ENCODE measurements around the gene ASB2. TPM values are rescaled to one million over a fixed set of nuclear protein-coding genes. Genes with fewer than 3 reads are reported as not detected.

ASB2 gene
- total RNA-seq, 1 experiment from 2014 or later: 0.35 TPM

GRCh38 chr14:93965946-93966474 is 10.4 kb downstream of the ASB2 start:
- H2AFZ ChIP-seq (ENCODE audit: low read length): no peak overlapping the region
- no peak overlapping the region for H3K4me3 Mint-ChIP-seq
- H3K56ac ChIP-seq (ENCODE audit: insufficient read length, low read depth, low read length): no peak overlapping the region
- H3K27ac Mint-ChIP-seq: no peak overlapping the region
- H3K79me2 ChIP-seq (ENCODE audit: insufficient read depth, low read length): no peaks in the 10 kb centered on the region
- no peak overlapping the region for H3K27ac ChIP-seq (ENCODE audit: insufficient read length, low read depth, low read length)
- no peak overlapping the region for H2BK12ac ChIP-seq (ENCODE audit: insufficient read length, low read depth, low read length)
- no peak overlapping the region for H2BK120ac ChIP-seq (ENCODE audit: low read depth, low read length, poor library complexity, severe bottlenecking)
- H4K91ac ChIP-seq (ENCODE audit: insufficient read length, low read depth, low read length): no peak overlapping the region
- no peaks in the 10 kb centered on the region; the same call in 1 of the 2 replicates for H3K27me3 Mint-ChIP-seq (ENCODE audit: low read depth)
- H3K23me2 ChIP-seq (ENCODE audit: insufficient read length, low read depth, low read length, poor library complexity, severe bottlenecking): no peaks in the 10 kb centered on the region
- no peaks in the 10 kb centered on the region for H3K27me3 ChIP-seq (ENCODE audit: insufficient read depth, low read length)
- no peak overlapping the region for H3K14ac ChIP-seq (ENCODE audit: insufficient read depth, low read length)
- no peak overlapping the region for H2BK20ac ChIP-seq (ENCODE audit: low read depth, low read length, poor library complexity, severe bottlenecking)
- H3K9me3 ChIP-seq (ENCODE audit: control insufficient read depth, low read depth, low read length): no peaks in the 10 kb centered on the region
- no peak overlapping the region for H3K4ac ChIP-seq (ENCODE audit: low read depth, low read length)
- no peak overlapping the region for H2BK5ac ChIP-seq (ENCODE audit: insufficient read length, low read length)
- WGBS (ENCODE audit: extremely low coverage, insufficient read length, low lambda C conversion rate): no CpG with 5 or more reads among the region's 3 CpGs
- no peak overlapping the region for H3K18ac ChIP-seq (ENCODE audit: insufficient read length, low read depth, low read length)
- no peak overlapping the region for H3K23ac ChIP-seq (ENCODE audit: insufficient read length, low read depth, low read length)
- no peaks in the 10 kb centered on the region for H3K9me3 Mint-ChIP-seq
- peaks cover 2% of the 10 kb centered on the region for H4K20me1 ChIP-seq (ENCODE audit: control insufficient read depth, insufficient read depth, insufficient read length)
- no peak overlapping the region for H4K5ac ChIP-seq (ENCODE audit: insufficient read length, low read depth, low read length)
- no peaks in the 10 kb centered on the region for H3K4me1 Mint-ChIP-seq
- no peak overlapping the region for H4K8ac ChIP-seq (replicated peaks; ENCODE audit: insufficient read length, low read depth, low read length)
- no peak overlapping the region for H3T11ph ChIP-seq (ENCODE audit: low read length)
- H2BK15ac ChIP-seq (ENCODE audit: low read depth, low read length): no peak overlapping the region
- H3K4me1 ChIP-seq (ENCODE audit: insufficient read depth, low read length): no peaks in the 10 kb centered on the region
- TF ChIP-seq CTCF (conservative IDR thresholded peaks at IDR 0.05): no peak
- no peak overlapping the region for H2AK5ac ChIP-seq (ENCODE audit: insufficient read length, low read length)
- H3K4me2 ChIP-seq (ENCODE audit: insufficient read depth, insufficient read length, low read length): no peak overlapping the region
- no peaks in the 10 kb centered on the region for H3K79me1 ChIP-seq (ENCODE audit: insufficient read depth, low read depth, low read length, poor library complexity, severe bottlenecking)
- DNase-seq: no peak
- H3K9ac ChIP-seq (ENCODE audit: extremely low read depth, insufficient read length, low read length): no peak overlapping the region
- H3K36me3 Mint-ChIP-seq (ENCODE audit: insufficient read depth in 1 of 3, low read depth in 3 of 3): no peaks in the 10 kb centered on the region
